ENCODE measurements around the gene KCNIP3. TPM values are rescaled to one million over a fixed set of nuclear protein-coding genes. Genes with fewer than 3 reads are reported as not detected.

KCNIP3 gene
- polyA plus RNA-seq, 12 donors: 5.0 to 7.6 (median 6.3) TPM; not detected in 1

- DNase-seq: no peak
These were observed 30.7 kb downstream of the KCNIP3 start for GRCh38 chr2:95327861-95328260.

DNA sequence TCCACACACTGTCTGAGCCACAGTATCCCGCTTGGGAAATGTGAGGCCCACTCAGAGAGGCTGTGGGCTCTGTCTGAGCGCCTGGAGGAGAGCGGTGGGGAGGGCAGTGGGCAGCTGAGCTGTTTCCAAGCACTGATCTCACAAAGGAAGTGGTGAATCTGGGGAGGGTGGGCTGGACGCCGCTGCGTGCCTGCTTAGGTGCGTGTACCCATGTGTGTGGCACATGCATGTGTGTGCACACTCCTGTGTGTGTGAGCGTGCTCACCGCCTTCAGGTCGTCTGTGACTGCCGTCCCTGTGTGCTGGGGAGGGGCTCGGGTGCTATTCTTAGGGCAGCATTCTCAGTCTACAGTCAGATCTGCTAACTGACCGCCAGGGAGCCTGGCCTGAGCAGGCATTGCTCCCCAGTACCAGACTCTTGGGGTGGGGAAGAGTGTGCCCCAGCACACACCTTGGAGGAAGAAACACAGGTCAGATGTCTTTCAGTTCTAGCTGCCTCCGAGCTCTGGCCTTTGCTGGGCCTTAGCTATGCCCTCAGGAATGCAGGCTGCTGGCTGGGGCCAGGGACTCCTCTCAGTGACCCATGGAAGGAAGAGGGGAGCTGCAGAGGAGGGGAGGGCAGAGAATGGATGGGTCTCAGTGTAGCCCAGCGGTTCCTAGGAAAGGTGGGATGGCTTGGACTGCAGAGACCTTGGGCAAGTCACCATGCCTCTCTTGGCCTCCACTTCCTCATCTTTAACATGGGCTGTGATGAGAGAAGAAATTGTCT, 31.4 kb downstream of the KCNIP3 start:
- no peak for DNase-seq

- DNase-seq: no peak
These were observed 32.3 kb downstream of the KCNIP3 start for GRCh38 chr2:95329401-95329800.

DNA sequence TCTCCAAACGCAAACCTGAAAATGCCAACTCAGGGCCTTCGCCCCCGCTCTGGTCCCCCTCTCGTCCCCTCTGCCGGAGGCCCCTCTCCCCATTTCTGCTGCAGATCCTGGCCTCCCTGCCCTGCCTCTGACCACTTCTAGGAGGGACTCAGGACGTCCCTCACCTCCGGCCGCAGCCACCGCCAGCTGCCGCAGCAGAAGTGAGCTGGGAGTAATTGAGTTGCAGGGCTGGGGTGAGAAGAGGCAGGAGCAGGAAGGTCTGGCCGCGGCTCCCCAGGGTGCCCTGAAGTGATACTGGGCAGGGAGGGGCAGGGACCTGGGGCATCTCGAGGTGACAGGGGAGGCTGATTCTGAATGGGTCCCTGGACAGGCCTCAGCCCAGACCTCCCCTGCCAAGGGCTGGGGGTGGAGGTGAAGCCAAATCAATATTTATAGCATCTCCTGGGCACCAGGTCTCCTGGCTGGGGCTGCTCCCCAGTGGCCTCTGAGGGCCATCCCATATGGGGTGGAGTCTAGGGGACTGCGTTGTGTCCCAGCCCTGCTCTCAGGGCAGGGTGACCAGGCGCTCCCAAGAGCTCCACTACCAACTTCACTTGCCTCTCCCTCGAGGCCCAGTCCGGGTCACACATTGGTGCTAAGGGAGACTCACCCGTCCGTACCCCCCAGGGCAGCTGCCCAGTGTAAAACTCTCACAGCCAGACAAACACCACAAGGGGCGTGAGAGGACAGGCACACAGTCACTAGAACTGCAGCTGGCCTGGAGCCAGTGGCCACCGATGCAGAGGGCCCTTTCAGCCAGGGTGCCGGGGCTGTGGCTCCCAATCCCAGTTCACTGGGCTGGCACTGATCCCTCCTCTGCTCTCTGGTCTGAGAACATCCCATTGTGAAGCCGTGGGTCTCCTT, 33.0 kb downstream of the KCNIP3 start:
- DNase-seq: no peak

DNA sequence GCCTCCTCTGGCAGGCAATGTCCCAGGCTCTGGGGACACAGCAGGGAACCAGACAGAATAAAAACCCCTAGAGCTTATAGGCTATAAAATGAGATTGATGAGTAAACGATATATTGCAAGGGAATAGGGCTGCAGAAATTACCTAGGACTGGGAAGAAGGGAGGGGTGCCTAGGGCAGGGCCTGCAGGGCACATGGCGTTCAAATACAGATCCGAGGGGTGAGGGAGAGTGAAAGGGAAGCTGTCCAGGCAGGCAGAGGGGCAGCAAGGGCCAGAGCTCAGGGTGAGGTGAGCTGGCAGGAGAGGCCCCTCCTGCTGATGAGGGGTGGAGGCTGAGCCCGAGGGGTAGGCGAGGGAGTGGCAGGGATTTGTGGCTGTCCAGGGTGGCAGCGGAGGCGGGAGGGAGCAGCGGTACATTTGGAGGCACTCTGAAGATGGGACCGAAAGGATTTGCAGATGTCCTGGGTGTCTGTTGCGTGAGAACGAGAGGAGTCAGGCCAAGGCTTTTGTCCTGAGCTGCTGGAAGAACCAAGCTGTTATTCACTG, 33.7 kb downstream of the KCNIP3 start:
- no peak for DNase-seq

DNA sequence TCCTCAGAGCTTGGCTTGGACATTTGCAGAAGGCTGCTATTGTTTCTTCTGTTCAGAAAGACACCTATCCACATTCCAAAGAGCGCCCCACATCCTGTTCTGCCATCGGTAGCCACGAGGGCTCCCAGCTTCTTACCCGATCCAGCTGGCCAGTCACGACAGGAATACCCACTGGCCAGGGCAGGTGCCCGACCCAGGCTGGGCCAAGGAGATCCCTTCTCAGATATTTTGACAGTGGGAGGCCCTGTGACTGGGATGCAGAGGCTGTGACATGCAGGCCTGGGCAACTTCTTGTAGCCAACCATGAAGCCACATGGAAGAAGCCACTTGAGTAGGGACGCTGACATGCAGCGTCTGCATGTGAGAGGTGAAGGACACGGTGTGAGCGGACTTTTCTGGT, 34.5 kb downstream of the KCNIP3 start:
- DNase-seq: no peak

GRCh38 chr2:95332036-95332435, 34.9 kb downstream of the KCNIP3 start:
- DNase-seq: no peak

DNA sequence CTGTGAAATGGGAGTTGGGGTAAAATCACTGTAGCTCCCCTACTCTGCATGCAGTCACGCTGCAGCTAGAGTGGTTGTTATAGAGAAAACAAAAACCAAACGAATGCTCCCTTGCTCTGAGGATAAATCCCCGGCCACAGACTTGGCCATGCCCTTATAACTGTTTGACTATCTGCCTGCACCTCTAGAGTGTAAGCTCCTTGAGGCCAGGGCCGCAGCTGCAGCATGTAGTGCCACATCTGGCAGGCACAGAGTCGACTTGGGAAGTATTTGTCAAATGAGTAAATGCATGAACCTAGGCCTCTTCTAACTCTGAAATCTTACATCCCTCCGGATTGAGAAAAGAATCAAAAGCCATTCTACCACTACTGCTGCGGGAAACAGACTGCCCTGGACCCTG, 35.9 kb downstream of the KCNIP3 start:
- no peak for DNase-seq

DNA sequence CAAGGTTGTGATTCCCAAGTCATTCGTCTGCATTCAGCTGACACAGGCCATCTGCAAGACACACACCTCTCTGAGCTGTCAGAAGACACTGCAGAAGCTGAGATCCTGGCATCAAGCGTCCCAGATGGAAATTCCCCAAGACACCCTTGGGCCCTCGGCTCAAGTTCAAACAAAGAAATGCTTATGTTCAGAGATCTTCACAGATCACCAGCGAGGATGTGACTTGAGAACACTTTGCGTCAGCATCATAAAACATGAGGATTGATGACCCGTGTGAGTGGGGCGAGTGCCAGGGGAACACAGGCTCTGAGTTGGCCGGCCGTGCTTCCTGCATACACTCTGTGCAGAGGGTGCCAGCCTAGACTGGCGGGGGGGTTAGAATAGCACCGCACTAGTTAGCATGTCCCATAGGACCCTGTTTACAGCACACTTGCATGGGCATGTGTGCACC, 36.8 kb downstream of the KCNIP3 start:
- DNase-seq: no peak

GRCh38 chr2:95334916-95335641, 37.9 kb downstream of the KCNIP3 start:
- DNase-seq: no peak

DNA sequence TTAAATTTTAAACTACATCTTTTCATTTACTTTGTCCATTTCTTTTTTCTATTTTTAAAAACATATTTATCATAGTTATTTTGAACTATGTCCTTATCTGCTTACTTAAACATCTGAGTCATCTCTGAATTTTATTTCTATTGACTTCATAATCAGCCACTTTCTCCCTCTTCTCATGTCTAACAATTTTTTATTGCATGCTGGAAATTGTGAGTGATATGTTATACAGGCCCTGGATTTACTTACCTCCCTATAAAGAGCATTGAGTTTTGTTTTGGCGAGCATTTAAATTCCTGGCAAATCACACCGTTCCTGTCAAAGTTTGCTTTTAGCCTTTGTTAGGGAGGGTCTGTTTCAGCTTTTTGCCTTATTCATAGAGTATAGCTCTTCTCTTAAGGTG, 39.3 kb downstream of the KCNIP3 start:
- DNase-seq: no peak

DNA sequence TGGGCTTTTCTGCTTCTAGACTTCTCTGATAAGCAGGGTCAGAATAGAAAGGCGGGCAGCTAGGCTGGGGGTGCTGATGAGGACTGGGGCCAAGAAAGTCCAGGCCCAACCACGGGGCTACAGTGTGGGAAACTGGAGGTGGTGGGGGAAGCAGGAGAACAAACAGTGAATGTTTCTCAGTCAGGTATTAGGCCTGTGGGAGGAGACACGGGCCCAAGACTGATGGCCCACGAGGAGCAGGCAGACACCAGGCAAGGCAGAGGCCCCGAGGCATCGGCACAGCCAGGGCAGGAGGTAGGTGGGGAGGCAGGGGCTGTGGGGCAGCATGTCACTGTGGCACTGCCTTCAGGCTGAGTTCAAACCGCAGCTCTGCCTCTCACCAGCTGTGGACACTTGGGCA, 40.7 kb downstream of the KCNIP3 start:
- no peak for DNase-seq

DNA sequence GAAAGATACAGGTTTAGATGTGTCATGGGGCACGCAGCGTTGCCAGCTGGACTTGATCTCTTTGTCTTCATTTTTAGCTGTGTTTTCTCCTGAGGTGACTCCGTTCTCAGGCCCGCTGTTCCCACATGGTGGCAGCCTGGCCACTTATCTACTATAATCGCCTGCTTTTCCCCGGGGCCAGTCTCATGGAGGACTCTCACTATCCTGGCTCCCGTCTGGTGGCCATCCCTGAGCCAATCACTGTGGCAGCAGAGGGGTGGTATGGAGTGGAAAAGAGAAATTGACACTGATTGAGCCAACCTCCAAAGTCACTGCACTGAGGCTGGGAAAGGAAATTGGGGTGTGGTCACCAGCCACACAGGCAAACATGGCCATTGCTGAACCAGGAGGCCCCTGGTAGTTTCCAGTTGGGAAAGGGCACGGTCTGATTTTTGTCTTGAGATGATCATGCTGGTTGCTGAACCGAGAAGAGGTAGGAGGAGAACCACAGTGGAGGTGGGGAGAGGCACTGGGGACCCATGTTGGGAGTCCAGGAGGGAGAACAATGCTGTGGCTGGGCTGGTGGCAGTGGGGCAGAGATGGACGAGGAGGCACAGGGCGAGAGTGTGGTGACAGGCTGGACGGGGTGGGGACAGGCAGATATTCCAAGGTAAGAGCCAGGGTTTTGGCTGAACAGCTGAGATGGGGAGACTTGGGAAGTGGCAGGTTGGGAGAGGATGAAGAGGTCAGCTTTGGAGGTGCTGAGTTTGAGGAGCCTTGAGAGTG, 45.6 kb downstream of the KCNIP3 start:
- no peak for DNase-seq

DNA sequence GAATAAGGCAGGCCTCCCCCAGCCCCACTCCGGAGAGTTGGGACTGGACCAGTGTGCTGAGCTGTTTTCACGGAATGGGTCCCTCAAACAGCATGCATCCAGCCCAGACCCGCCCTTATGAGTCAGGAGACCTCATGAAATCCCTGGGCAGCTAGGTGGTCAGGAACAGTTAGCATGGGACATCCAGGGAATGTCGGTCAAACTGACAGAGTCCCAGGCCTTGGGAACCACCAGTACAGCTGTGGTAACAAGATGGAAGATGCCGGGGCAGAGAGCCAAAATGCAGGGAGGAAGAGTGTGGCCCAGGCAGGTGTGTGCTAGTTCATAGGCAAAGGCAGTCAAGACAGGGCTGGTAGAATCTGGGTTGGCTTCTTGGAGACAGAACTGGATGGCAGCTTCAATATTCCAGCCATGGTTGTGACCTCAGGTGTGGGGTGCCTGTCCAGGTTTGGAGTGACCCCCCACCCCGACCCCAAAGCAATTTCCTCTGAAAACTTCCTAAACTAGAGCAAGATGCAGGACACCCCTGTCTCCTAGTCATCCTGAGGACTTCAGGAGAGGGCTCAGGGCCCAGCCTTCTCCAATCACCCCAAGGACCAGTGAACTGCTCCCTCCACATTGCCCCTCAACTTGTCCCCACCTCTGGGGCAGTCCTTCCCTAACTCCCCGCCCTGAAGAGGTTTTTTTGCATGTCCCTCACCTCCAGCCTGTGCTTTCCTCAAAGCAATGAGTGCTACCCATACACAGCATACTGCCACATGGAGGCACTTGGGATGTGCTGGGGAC, 46.5 kb downstream of the KCNIP3 start:
- no peak for DNase-seq

- DNase-seq: no peak
These were observed 47.1 kb downstream of the KCNIP3 start for GRCh38 chr2:95344215-95344583.

DNA sequence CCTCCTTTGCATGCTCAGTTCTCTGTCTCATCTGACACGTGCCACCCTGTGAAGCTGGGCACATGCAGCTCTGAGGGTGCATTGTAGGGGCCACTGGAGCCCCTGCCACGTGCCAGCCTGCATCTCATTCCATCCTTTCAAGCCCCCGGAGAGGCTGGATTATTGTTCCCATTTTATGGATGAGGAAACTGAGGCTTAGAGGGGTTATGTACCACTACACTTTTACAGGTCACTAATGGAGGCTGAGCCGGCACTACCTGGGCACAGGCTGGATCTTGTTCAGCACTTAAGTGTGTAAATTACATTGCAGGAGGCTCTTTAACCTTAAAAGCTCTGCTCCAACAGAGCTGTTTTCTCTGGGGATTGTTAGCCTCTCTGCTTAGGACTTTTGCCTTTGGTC, 47.5 kb downstream of the KCNIP3 start:
- no peak for DNase-seq

GRCh38 chr2:95345081-95345562, 48.0 kb downstream of the KCNIP3 start:
- DNase-seq: no peak

- DNase-seq: peak; percentile 79
These were observed 48.5 kb downstream of the KCNIP3 start for GRCh38 chr2:95345563-95346230.

GRCh38 chr2:95346231-95346737, 49.1 kb downstream of the KCNIP3 start:
- no peak for DNase-seq
